Erythroblast (primary cell): ENCODE measurements around the gene VEGFC.

ENCODE experiments used
- GATA1 ChIP-seq: IDR thresholded peaks from 2 replicates; pipeline ENCODE4 v1.6.1; 2011; ENCODE audit warnings: low read depth, mild to moderate bottlenecking, control low read depth, low read length, moderate library complexity
- POLR2A ChIP-seq: IDR thresholded peaks from 2 replicates; pipeline ENCODE4 v1.6.1; 2011; ENCODE audit warnings: mild to moderate bottlenecking, low read length

GRCh38 chr4:176775338-176775737 lies 17.4 kb downstream of the VEGFC start:
- TF ChIP-seq POLR2A (no peak), GATA1 (no peak)
